Inflammatory macrophage treated with lipopolysaccharide for 4 hours (primary cell): ENCODE measurements around the gene SULT4A1.

Experiments used
- DNase-seq: peaks from one replicate; pipeline ENCODE4 v3.0.0-alpha.2; 2020

SULT4A1 gene

GRCh38 chr22:43796567-43796966 is 65.7 kb downstream of the SULT4A1 start:
- DNase-seq, result no peak

GRCh38 chr22:43795320-43795719 is 67.0 kb downstream of the SULT4A1 start:
- no peak for DNase-seq

GRCh38 chr22:43792905-43793304 is 69.4 kb downstream of the SULT4A1 start:
- DNase-seq, result no peak

- DNase-seq, result no peak
These were observed 72.9 kb downstream of the SULT4A1 start for GRCh38 chr22:43789452-43789851.

- no peak for DNase-seq
These were observed 78.5 kb downstream of the SULT4A1 start for GRCh38 chr22:43783777-43784176.

GRCh38 chr22:43782448-43782847 is 79.9 kb downstream of the SULT4A1 start:
- no peak for DNase-seq

GRCh38 chr22:43777286-43777685 is 85.0 kb downstream of the SULT4A1 start:
- peak; percentile 41 for DNase-seq

GRCh38 chr22:43776081-43776670 is 86.1 kb downstream of the SULT4A1 start:
- DNase-seq, result no peak
